Mucosa of descending colon (tissue), 3 donors: ENCODE measurements around the gene SBF2. TPM values are rescaled to one million over a fixed set of nuclear protein-coding genes. Genes with fewer than 3 reads are reported as not detected.
A peak's percentile ranks its signal among the peaks of the same experiment; 100 is the strongest.

Experiments used
- ATAC-seq: fragments of 200-7000 bp; cut with Tn5 transposase; one replicate; pipeline ENCODE4 v1.9.1; 2020; ENCODE audit warnings: mild to moderate bottlenecking, moderate library complexity
- DNase-seq, 3 donors: peaks; one replicate each; pipeline ENCODE4 v3.0.0-alpha.2; 2020
- H3K36me3 ChIP-seq: fragments of 200-600 bp; one replicate; pipeline ENCODE4 v1.8.0; 2021; ENCODE audit warnings: low read depth, mild to moderate bottlenecking
- H3K4me1 ChIP-seq: fragments of 200-600 bp; one replicate; pipeline ENCODE4 v1.8.0; 2021; ENCODE audit warnings: low read depth, mild to moderate bottlenecking
- H3K4me3 ChIP-seq: fragments of 200-600 bp; one replicate; pipeline ENCODE4 v1.8.0; 2021; ENCODE audit warnings: mild to moderate bottlenecking
- H3K9me3 ChIP-seq: fragments of 200-600 bp; one replicate; pipeline ENCODE4 v1.8.0; 2021; ENCODE audit warnings: mild to moderate bottlenecking
- CTCF ChIP-seq: fragments of 200-600 bp; IDR thresholded peaks from one replicate; pipeline ENCODE4 v1.8.0; 2022; ENCODE audit warnings: antibody characterized with exemption, mild to moderate bottlenecking
- intact Hi-C, 2 donors: fragments of 100-400 bp; cut with DNase I in 1 of 2; cut with micrococcal nuclease in 1 of 2; formaldehyde crosslinking; loops; one replicate each; pipeline versions ENCODE4 v1.11.0 to v1.11.1; 2022; cut with DNase I, micrococcal nuclease
- total RNA-seq, 3 donors: library from RNA; stranded (reverse); fragmentation: NEBNext Ultra II Directional in 2 of 3; extraction: Animal tissue kit (Norgen Biotek cat#: 25700) in 2 of 3; gene quantifications; one replicate each; pipeline versions ENCODE4 v1.2.1 to v1.2.4, GENCODE V29; 2021 to 2023
- donor health status: DM: no; HTN: no; CAD: no; lungs with moderate emphysema.
- donor health status: DM: no; HTN: no; CAD: no.
- donor health status: DM: no; HTN: yes; CAD: no.

The SBF2 gene
- total RNA-seq, 3 donors from 2014 or later = 35.2 to 60.3 (median 48.2) TPM

GRCh38 chr11:10116588-10116987 is 177.4 kb downstream of the SBF2 start:
- no peaks in the 10 kb centered on the region for H3K36me3 ChIP-seq
- no peak for DNase-seq
- ATAC-seq = no peak
- H3K4me3 ChIP-seq = no peak overlapping the region
- H3K4me1 ChIP-seq = no peaks in the 10 kb centered on the region
- H3K9me3 ChIP-seq = no peaks in the 10 kb centered on the region
- intact Hi-C loops = no loop called here
- TF ChIP-seq CTCF = no peak

- no peak for DNase-seq
- ATAC-seq = no peak
- Histone ChIP-seq H3K4me1 (no peaks in the 10 kb centered on the region), H3K4me3 (no peak overlapping the region), H3K36me3 (no peaks in the 10 kb centered on the region), H3K9me3 (no peaks in the 10 kb centered on the region)
- TF ChIP-seq CTCF = no peak
- intact Hi-C loops = no loop called here
These were observed 179.2 kb downstream of the SBF2 start for GRCh38 chr11:10114593-10115404.

GRCh38 chr11:10113852-10114251 is 180.2 kb downstream of the SBF2 start:
- H3K36me3 ChIP-seq = no peaks in the 10 kb centered on the region
- no peak for TF ChIP-seq CTCF
- ATAC-seq = no peak
- H3K4me3 ChIP-seq = no peak overlapping the region
- DNase-seq = no peak
- H3K4me1 ChIP-seq = no peaks in the 10 kb centered on the region
- intact Hi-C loops = no loop called here
- H3K9me3 ChIP-seq = no peaks in the 10 kb centered on the region

GRCh38 chr11:10109806-10110205 is 184.2 kb downstream of the SBF2 start:
- intact Hi-C loops = no loop called here
- no peak for ATAC-seq
- TF ChIP-seq CTCF = no peak

GRCh38 chr11:10108915-10109680 is 184.9 kb downstream of the SBF2 start:
- Histone ChIP-seq H3K4me1 (no peaks in the 10 kb centered on the region), H3K4me3 (no peak overlapping the region), H3K36me3 (no peaks in the 10 kb centered on the region), H3K9me3 (no peaks in the 10 kb centered on the region)
- intact Hi-C loops = no loop called here
- DNase-seq (peak in 1 of 3 donors; percentile 6), ATAC-seq (no peak)
- TF ChIP-seq CTCF = no peak

More at GRCh38 chr11:10109806-10110205, 184.2 kb downstream of the SBF2 start:
- H3K9me3 ChIP-seq = no peaks in the 10 kb centered on the region
- no peaks in the 10 kb centered on the region for H3K36me3 ChIP-seq
- H3K4me3 ChIP-seq = no peak overlapping the region
- no peak for DNase-seq
- no peaks in the 10 kb centered on the region for H3K4me1 ChIP-seq
